Peyer's patch (tissue), 4 donors: ENCODE data around the gene MMP17. TPM values are rescaled to one million over a fixed set of nuclear protein-coding genes. Genes with fewer than 3 reads are reported as not detected.
A peak's percentile ranks its signal among the peaks of the same experiment; 100 is the strongest.

Source experiments
- DNase-seq, 3 donors: peaks; one replicate each; pipeline ENCODE4 v3.0.0-alpha.2; 2017 to 2019
- H3K27ac ChIP-seq, 4 donors: fragments of 200-600 bp; sonication (generic); one replicate each; pipeline ENCODE4 v1.5.1; 2016 to 2019
- H3K27me3 ChIP-seq, 2 donors: fragments of 200-600 bp; sonication (generic); one replicate each; pipeline ENCODE4 v1.5.1; 2019
- H3K36me3 ChIP-seq, 3 donors: fragments of 200-600 bp; sonication (generic); one replicate each; pipeline ENCODE4 v1.5.1; 2016 to 2019
- H3K4me1 ChIP-seq, 4 donors: fragments of 200-600 bp; sonication (generic); one replicate each; pipeline ENCODE4 v1.5.1; 2016 to 2019
- H3K4me3 ChIP-seq, 4 donors: fragments of 200-600 bp; sonication (generic); 1 replicate in 3 of 4; 2 replicates in 1 of 4; pipeline ENCODE4 v1.5.1; 2016 to 2019; ENCODE audit warnings: mild to moderate bottlenecking in 1 of 4
- H3K9me3 ChIP-seq, 4 donors: fragments of 200-600 bp; sonication (generic); one replicate each; pipeline ENCODE4 v1.5.1; 2016 to 2019; ENCODE audit warnings: mild to moderate bottlenecking in 1 of 4
- CTCF ChIP-seq, 6 experiments: fragments of 450-650 bp in 4 of 6; fragments of 200-600 bp in 2 of 6; sonication (generic) in 1 of 6; IDR thresholded peaks; one replicate each; pipeline ENCODE4 v1.5.1; 2017 to 2019; ENCODE audit warnings: antibody characterized with exemption in 6 of 6, mild to moderate bottlenecking in 3 of 6, moderate library complexity in 1 of 6
- POLR2A ChIP-seq, 2 donors: fragments of 450-650 bp; IDR thresholded peaks; one replicate each; pipeline ENCODE4 v1.5.1; 2017; ENCODE audit warnings: antibody characterized with exemption in 2 of 2, mild to moderate bottlenecking in 2 of 2, moderate library complexity in 2 of 2
- total RNA-seq, 4 donors: library from RNA; depleted of rRNA; stranded (reverse); fragments of >200 nt; gene quantifications; one replicate each; pipeline ENCODE4 v1.1.0, GENCODE V29; 2016

Gene MMP17
- total RNA-seq, 4 donors from 2014 or later = 4.0 to 32.2 (median 5.3) TPM; not detected in 1

- Histone ChIP-seq H3K27me3 (no peaks in the 10 kb centered on the region), H3K36me3 (no peaks in the 10 kb centered on the region), H3K27ac (no peak overlapping the region), H3K9me3 (no peaks in the 10 kb centered on the region), H3K4me3 (no peak overlapping the region), H3K4me1 (no peaks in the 10 kb centered on the region)
- no peak for DNase-seq
- TF ChIP-seq CTCF (IDR thresholded peaks at IDR 0.05) = no peak
- no peak for TF ChIP-seq POLR2A (IDR thresholded peaks at IDR 0.05)
These were observed 21.7 kb downstream of the MMP17 start for GRCh38 chr12:131849700-131850553.

- Histone ChIP-seq H3K4me3 (no peak overlapping the region), H3K4me1 (no peaks in the 10 kb centered on the region), H3K9me3 (no peaks in the 10 kb centered on the region), H3K27ac (no peak overlapping the region), H3K27me3 (no peaks in the 10 kb centered on the region), H3K36me3 (no peaks in the 10 kb centered on the region)
- TF ChIP-seq POLR2A (IDR thresholded peaks at IDR 0.05) (no peak), CTCF (IDR thresholded peaks at IDR 0.05) (peak; percentile 30 to 69 (median 59))
- DNase-seq = peak in 2 of 3 donors; percentile 64 to 67
These were observed 22.8 kb downstream of the MMP17 start for GRCh38 chr12:131850856-131851559.

GRCh38 chr12:131851741-131852550 is 23.8 kb downstream of the MMP17 start:
- TF ChIP-seq POLR2A (IDR thresholded peaks at IDR 0.05) = no peak
- no peak for TF ChIP-seq CTCF (IDR thresholded peaks at IDR 0.05)
- H3K4me3 ChIP-seq = no peak overlapping the region
- no peak overlapping the region for H3K27ac ChIP-seq
- no peaks in the 10 kb centered on the region for H3K9me3 ChIP-seq
- H3K27me3 ChIP-seq = no peaks in the 10 kb centered on the region
- H3K36me3 ChIP-seq = no peaks in the 10 kb centered on the region
- DNase-seq = no peak
- no peaks in the 10 kb centered on the region for H3K4me1 ChIP-seq

- no peak overlapping the region for H3K27ac ChIP-seq
- peak in 2 of 3 donors; percentile 36 to 71 for DNase-seq
- no peaks in the 10 kb centered on the region for H3K4me1 ChIP-seq
- no peak for TF ChIP-seq POLR2A (IDR thresholded peaks at IDR 0.05)
- no peak for TF ChIP-seq CTCF (IDR thresholded peaks at IDR 0.05)
- H3K4me3 ChIP-seq = no peak overlapping the region
- no peaks in the 10 kb centered on the region for H3K27me3 ChIP-seq
- no peaks in the 10 kb centered on the region for H3K9me3 ChIP-seq
- no peaks in the 10 kb centered on the region for H3K36me3 ChIP-seq
These were observed 24.5 kb downstream of the MMP17 start for GRCh38 chr12:131852551-131853299.
